Ishikawa (cell line): ENCODE data around the gene B4GALT6.

Experiments used
- CEBPB ChIP-seq: IDR thresholded peaks from 2 replicates; pipeline ENCODE4 v1.6.1; 2012
- CREB1 ChIP-seq: IDR thresholded peaks from 2 replicates; pipeline ENCODE4 v1.6.1; 2012; ENCODE audit warnings: low read depth
- EGR1 ChIP-seq: IDR thresholded peaks from 2 replicates; pipeline ENCODE4 v1.6.1; 2012
- EP300 ChIP-seq: IDR thresholded peaks from 2 replicates; pipeline ENCODE4 v1.6.1; 2012; ENCODE audit warnings: borderline replicate concordance
- FOXM1 ChIP-seq: IDR thresholded peaks from 2 replicates; pipeline ENCODE4 v1.6.1; 2012; ENCODE audit warnings: low read depth, borderline replicate concordance
- MAX ChIP-seq: IDR thresholded peaks from 2 replicates; pipeline ENCODE4 v1.6.1; 2012
- NFIC ChIP-seq: IDR thresholded peaks from 2 replicates; pipeline ENCODE4 v1.6.1; 2012
- RAD21 ChIP-seq: IDR thresholded peaks from 2 replicates; pipeline ENCODE4 v1.6.1; 2012; ENCODE audit warnings: low read depth
- REST ChIP-seq: IDR thresholded peaks from 2 replicates; pipeline ENCODE4 v1.6.1; 2012; ENCODE audit warnings: low read depth, mild to moderate bottlenecking
- TAF1 ChIP-seq: IDR thresholded peaks from 2 replicates; pipeline ENCODE4 v1.6.1; 2012; ENCODE audit warnings: low read depth, mild to moderate bottlenecking
- TCF12 ChIP-seq: IDR thresholded peaks from 2 replicates; pipeline ENCODE4 v1.6.1; 2012; ENCODE audit warnings: low read depth
- TEAD4 ChIP-seq: IDR thresholded peaks from 2 replicates; pipeline ENCODE4 v1.6.1; 2012
- USF1 ChIP-seq: IDR thresholded peaks from 2 replicates; pipeline ENCODE4 v1.6.1; 2012
- YY1 ChIP-seq: IDR thresholded peaks from 2 replicates; pipeline ENCODE4 v1.6.1; 2012; ENCODE audit warnings: low read depth
- ZBTB7A ChIP-seq: IDR thresholded peaks from 2 replicates; pipeline ENCODE4 v1.6.1; 2012; ENCODE audit warnings: low read depth

The B4GALT6 gene

GRCh38 chr18:31624892-31625640 lies 59.3 kb downstream of the B4GALT6 start:
- TF ChIP-seq YY1: no peak
- TF ChIP-seq REST: no peak
- no peak for TF ChIP-seq RAD21
- TF ChIP-seq CEBPB: no peak
- no peak for TF ChIP-seq NFIC

GRCh38 chr18:31619291-31619690 lies 65.1 kb downstream of the B4GALT6 start:
- TF ChIP-seq USF1: no peak
- no peak for TF ChIP-seq RAD21
- no peak for TF ChIP-seq TEAD4
- no peak for TF ChIP-seq TAF1
- no peak for TF ChIP-seq CEBPB
- no peak for TF ChIP-seq ZBTB7A
- TF ChIP-seq NFIC: no peak
- TF ChIP-seq FOXM1: no peak
- no peak for TF ChIP-seq REST
- no peak for TF ChIP-seq MAX

- TF ChIP-seq YY1 (no peak), CEBPB (no peak), TCF12 (no peak), MAX (no peak), TEAD4 (no peak), CREB1 (no peak), TAF1 (no peak), NFIC (no peak), EP300 (no peak), FOXM1 (no peak)
Observed at GRCh38 chr18:31618801-31619200, 65.6 kb downstream of the B4GALT6 start.

GRCh38 chr18:31617031-31617717 lies 67.2 kb downstream of the B4GALT6 start:
- TF ChIP-seq USF1: no peak
- no peak for TF ChIP-seq EP300
- TF ChIP-seq TEAD4: no peak
- no peak for TF ChIP-seq FOXM1
- TF ChIP-seq MAX: no peak
- no peak for TF ChIP-seq CREB1
- no peak for TF ChIP-seq ZBTB7A
- TF ChIP-seq EGR1: no peak
- no peak for TF ChIP-seq TAF1
- TF ChIP-seq TCF12: no peak
- TF ChIP-seq CEBPB: no peak
- TF ChIP-seq YY1: no peak

GRCh38 chr18:31616586-31616985 lies 67.8 kb downstream of the B4GALT6 start:
- TF ChIP-seq TEAD4: no peak
- TF ChIP-seq EP300: no peak
- TF ChIP-seq CREB1: no peak
- TF ChIP-seq CEBPB: no peak
- TF ChIP-seq EGR1: no peak
- no peak for TF ChIP-seq YY1
- no peak for TF ChIP-seq USF1
- no peak for TF ChIP-seq RAD21
- TF ChIP-seq ZBTB7A: no peak
- no peak for TF ChIP-seq NFIC
- no peak for TF ChIP-seq TAF1
- no peak for TF ChIP-seq TCF12
- no peak for TF ChIP-seq FOXM1
- no peak for TF ChIP-seq REST
- TF ChIP-seq MAX: no peak
